Muscle of arm (tissue), 12 donors: Measurements from ENCODE around the gene LSP1. TPM values are rescaled to one million over a fixed set of nuclear protein-coding genes. Genes with fewer than 3 reads are reported as not detected.

ENCODE experiments used
- DNase-seq: peaks from one replicate; pipeline ENCODE4 v3.0.0-alpha.2; 2013
- polyA plus RNA-seq, 12 donors: library from polyadenylated mRNA; unstranded; fragments of 120-200 nt; gene quantifications; one replicate each; pipeline ENCODE4 v1.2.1, GENCODE V29; 2013; ENCODE audit not compliant: insufficient read length in 12 of 12

Gene LSP1
- polyA plus RNA-seq, 12 donors, result 18.6 to 79.7 (median 52.5) TPM; not detected in 1

DNA sequence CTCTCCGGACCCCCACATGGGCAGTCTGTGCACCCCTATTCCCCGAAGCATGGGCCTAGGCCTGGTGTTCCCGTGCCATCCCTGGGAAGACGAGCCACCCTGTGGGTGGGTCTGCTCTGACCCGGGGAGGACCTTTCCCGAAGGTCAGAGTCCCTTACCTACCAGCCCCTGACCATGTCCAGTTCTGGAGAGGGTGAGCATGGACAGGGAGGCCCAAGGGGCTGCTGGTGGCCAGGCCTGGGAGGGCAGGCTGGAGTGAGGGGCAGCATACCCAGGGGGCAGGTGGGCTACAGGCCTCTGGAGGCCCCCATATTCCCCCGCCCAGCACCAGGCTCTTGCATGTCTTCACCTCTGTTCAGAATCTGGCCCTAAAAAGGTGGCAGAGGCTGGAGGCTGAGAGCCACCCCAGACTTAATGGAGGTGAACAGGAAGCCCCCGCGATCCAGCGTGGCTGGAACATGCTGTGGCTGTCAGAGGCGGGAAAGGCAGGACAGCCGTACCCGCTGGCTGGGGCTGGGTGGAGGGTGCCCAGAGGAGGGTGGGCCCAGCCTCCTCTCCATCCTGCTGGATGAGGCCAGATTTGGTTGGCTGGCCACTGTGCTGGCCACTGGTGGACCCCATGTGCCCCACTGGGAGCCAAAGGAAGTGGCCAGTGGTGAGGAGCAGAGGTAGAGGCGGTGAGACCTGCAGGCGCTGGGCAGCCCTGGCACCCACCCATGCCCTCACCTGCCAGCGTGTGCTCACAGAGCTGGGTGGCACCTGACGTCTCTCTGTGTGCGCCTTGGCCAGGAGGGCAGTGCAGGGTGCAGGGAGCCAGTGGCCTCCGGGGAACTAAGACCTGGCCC is 29.3 kb upstream of the LSP1 start:
- DNase-seq, result no peak

DNA sequence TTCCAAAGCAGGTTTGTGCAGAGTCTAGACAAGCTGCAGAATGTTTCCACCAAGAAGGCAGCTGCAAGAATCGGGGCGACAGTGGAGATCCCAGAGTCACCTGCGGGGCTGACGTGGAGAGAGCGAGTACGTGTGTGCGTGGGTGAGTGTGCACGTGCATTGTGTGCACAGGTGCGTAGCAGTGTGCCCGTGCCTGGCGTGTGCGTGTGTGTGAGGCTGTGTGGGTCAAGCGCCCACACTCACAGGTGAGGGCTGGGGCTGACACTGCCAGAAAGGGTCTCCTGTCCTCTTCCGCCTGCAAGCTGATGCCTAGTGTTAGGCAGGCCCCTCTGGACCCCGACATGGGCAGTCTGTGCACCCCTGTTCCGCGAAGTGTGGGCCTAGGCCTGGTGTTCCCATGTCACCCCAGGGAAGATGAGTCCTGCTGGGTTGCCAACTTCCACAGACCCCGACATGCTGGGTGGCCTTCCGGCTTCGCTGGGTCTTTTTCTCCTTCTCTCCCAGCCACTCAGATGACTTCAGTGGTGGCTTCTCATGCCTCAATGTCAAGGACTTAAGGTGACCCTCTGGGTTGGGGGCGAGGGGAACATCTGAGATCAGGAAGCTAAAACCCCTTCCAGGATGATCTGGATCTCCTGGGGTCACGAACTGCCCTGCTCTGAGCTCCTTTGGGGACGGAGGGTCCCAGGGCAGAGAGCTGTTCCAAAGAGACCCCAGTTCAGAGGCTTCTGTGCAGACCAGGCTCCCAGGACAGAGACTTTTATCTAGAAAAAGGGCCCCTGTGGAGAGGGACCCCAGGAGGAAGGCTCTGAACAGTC is 28.5 kb upstream of the LSP1 start:
- no peak for DNase-seq

DNA sequence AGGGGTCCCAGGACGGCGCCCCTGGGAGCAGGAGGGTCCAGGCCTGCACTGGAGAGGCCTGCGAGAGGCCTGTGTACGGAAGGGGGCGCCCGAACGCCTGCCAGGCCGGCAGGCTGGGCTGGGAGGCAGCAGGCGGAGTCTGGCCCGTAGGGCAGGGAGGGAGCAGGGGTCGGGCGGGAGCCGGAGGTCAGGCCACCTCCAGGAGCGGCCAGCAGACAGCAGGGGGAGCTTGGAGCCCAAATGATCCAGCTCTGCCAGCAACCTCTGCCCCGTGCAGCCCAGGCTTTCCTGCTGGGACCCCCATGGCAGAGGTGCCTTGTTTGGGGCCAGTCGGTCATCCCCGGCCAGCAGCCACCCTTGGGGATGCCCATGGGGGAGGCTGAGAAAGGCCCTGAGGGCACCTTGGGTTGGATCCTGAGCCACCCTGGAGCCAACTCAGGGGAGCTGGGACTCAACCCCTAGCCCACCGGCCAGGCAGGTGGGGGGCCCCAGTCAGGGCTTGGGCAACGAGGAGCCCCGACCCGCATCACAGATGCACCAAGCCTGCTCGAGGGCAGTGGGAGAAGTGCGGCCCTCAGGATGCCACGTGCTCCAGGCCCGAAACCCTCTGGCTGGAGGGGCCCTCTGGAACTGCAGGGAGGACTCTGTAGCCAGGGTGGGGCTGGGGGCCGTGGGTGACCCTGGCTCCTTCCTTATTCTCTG is 27.7 kb upstream of the LSP1 start:
- DNase-seq, result no peak

DNA sequence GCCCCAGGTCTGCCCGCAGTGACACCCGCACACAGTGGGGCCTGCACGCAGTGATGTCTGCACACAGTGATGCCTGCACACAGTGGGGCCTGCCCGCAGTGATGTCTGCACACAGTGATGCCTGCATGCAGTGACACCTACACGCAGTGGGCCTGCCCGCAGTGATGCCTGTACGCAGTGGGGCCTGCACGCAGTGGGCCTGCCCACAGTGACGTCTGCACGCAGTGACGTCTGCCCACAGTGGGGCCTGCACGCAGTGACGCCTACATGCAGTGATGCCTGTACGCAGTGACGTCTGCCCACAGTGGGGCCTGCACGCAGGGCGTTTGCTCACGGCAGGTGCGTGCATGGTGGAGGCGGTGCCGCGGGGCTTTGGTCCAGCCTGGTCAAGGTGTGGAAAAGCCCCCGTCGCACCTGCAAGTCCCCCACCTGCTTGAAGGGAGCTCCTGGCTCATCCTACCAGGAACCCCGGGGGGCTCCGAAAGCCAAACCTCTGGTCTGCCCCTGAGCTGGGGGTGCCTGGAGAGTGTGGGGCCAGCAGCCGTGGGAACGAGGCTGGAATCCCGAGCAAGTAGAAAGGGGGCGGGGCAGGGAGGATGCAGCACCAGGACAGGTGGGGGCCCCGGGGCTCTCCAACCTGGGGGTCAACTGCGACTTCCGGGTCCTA is 27.0 kb upstream of the LSP1 start:
- no peak for DNase-seq

DNA sequence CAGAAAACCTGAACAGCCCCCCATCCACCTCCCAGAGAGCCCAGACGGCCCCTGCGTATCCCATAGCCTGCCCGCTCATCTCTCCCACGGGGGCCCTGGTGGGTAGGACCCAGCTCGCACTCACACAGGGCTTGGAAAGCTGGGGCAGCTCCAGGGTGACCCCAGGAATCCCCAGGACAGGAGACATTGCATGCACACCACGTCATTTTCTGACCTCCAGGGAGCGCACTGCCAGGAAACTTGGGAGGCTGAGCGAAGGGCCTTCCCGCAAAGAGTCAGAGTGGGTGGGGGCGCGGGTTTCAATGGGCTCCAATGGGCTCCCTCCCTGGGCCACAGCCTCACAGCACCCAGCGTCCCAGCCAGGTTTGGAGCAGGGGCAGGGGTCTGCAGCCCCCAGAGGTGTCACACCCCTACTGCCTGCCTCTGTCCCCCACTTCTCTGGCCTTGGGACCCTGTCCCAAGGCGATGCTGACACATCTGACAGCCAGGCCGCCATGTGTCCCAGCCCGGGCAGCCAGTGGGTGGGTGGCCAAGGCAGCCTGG is 26.3 kb upstream of the LSP1 start:
- DNase-seq, result no peak

- peak; percentile 59 for DNase-seq
These were observed 25.6 kb upstream of the LSP1 start for GRCh38 chr11:1827095-1827813.

- DNase-seq, result no peak
These were observed 25.0 kb upstream of the LSP1 start for GRCh38 chr11:1827931-1828330.

- no peak for DNase-seq
These were observed 24.3 kb upstream of the LSP1 start for GRCh38 chr11:1828542-1828941.

GRCh38 chr11:1829039-1829820 is 23.7 kb upstream of the LSP1 start:
- DNase-seq, result no peak

DNA sequence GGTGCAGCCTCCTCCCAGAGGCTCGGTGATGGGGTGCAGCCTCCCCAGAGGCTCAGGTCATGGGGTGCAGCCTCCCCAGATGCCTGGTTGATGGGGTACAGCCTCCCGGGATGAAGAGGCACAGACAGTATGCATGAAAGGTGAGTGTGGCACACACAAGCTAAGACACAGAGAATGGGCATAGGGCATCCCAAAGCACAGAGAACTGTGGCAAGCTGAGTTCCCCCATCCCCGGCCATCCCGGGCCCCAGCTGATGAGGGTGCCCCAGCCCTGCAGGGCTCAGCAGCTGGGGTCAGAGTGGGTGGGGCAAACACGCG is 22.9 kb upstream of the LSP1 start:
- DNase-seq, result no peak

GRCh38 chr11:1830322-1831223 is 22.3 kb upstream of the LSP1 start:
- DNase-seq, result no peak

DNA sequence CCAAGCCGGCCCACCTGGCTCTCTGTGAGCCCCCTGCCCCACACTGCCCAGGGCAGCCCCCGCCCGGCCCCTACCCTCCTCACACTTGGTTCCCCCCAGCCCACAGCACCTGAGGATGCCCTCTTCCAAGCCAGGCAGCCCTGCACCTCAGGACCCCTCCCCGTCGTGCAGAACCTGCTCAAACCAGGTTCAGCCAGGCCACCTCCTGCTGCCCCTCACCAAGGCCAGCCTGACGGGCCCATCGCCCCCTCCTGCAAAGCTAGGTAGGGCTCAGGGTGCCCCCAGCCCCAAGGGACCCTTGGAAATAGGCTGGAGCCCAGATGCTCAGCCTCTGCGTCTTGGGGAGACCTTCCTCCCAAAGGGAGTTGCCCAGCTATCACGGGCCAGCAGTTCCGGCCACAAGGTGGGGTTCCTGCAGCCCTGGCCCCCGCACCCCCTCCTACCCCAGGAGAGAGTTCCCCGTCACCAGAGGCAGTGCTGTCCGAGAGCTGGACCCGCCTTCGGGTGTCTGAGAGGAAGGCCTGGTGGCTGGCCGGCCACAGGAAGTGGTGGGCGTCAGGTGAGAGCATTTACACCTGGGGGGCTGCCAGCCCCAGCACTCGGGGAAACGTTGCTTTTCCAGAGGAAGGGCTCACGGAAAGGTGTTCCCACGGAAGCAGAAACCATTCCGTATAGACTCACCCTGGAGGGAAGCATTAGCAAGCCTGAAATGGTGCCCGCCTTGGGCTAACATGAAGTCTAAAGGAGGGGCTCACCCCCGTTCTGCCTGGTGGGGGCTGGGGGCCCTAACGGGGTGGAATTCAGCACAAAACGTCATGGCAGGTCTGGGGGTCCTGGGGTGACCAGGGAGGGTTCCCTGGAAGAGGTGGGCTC is 21.3 kb upstream of the LSP1 start:
- DNase-seq, result no peak

GRCh38 chr11:1832211-1832919 is 20.5 kb upstream of the LSP1 start:
- no peak for DNase-seq

- DNase-seq, result no peak
These were observed 20.0 kb upstream of the LSP1 start for GRCh38 chr11:1832920-1833295.

DNA sequence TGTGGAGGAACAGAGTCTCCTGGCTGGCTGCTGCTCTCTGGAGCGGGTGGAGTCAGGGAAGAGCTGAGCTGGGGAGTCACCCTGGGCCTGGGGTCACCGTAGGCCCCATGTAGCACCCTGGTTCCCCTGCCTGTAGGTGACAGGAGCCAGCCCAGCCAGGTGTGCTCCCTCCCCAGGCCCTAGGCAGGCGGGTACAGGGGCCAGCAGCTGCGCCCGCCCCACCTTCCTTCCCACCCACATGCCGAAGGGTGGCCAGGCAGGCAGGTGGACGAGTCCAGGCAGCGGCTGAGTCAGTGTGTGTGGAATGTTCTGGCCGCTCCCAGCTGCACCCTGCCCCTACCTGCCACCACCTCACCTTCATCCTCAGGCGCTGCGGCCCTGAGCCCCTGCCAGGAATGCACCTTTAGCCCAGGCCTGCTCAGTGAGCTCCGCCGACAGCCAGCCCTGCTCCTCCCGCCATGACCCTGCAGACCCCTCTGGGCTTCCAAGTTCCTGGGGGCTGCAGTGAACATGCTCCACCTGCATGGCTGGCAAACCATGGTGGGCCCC is 18.7 kb upstream of the LSP1 start:
- DNase-seq, result no peak

DNA sequence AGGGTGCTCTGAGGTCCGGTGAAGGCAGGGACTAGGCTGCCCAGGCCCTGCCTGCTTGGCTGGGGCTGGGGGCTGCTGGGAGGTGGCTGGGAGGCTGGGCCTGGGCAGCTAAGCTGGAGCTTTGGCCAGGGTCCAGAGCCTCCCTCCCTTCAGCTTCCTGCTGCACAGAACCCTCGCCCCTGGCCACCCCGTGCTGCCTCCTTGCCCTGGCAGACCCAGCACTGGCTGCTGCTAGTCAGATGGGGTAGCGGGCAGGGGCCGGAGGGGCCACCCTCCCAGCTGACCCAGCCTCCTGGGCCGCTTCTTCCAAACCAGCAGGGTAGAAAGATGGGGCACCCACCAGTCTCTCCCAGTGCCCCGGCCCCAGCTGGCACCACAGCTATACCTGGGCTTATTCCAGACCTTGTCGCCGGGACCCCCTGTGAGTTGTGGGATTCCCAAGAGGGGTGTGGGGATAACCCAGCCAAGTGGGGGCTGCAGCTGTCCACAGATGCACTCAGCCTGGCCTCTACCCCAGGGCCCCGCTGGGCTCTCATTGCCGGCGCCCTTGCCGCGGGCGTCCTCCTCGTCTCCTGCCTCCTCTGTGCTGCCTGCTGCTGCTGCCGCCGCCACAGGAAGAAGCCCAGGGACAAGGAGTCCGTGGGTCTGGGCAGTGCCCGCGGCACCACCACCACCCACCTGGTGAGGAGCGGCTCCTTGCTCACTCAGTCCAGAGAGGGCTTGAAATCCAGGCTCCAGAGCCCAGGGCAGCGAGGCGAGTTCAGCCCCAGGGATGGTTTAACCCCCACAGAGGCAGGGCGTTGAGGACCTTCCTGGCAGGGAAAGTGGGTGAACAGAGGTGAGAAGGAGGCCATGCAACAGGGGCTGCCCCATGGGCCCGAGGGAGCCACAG is 17.9 kb upstream of the LSP1 start, which contains the start of gene SYT8:
TSS of gene SYT8 (plus strand) at position 212 of the 892 bp plus-strand sequence. CDS start at position 328, 116 bp downstream.
- no peak for DNase-seq
